Sigmoid colon (tissue), 7 donors: ENCODE data around the gene LRRC73. TPM values are rescaled to one million over a fixed set of nuclear protein-coding genes. Genes with fewer than 3 reads are reported as not detected.
"Not testable (repeated sequence)": the region's sequence is repeated elsewhere in the genome, so short reads cannot be mapped to it uniquely, and the experiment has no call there.

Source experiments
- DNase-seq: peaks from one replicate; pipeline ENCODE4 v3.0.0-alpha.2; 2019
- H3K27ac ChIP-seq, 4 donors: fragments of 200-600 bp; sonication (generic); one replicate each; pipeline ENCODE4 v1.5.1; 2016 to 2019; ENCODE audit warnings: mild to moderate bottlenecking in 1 of 4
- H3K27me3 ChIP-seq, 3 donors: fragments of 200-600 bp; sonication (generic); one replicate each; pipeline ENCODE4 v1.5.1; 2019; ENCODE audit warnings: mild to moderate bottlenecking in 1 of 3
- H3K36me3 ChIP-seq, 4 donors: fragments of 200-600 bp; sonication (generic); one replicate each; pipeline ENCODE4 v1.5.1; 2016 to 2019
- H3K4me1 ChIP-seq, 4 donors: fragments of 200-600 bp; sonication (generic); one replicate each; pipeline ENCODE4 v1.5.1; 2017 to 2019
- H3K4me3 ChIP-seq, 4 donors: fragments of 200-600 bp; sonication (generic); one replicate each; pipeline ENCODE4 v1.5.1; 2017 to 2019; ENCODE audit warnings: mild to moderate bottlenecking in 2 of 4, moderate library complexity in 1 of 4
- H3K9me3 ChIP-seq, 4 donors: fragments of 200-600 bp in 3 of 4; sonication (generic) in 3 of 4; one replicate each; pipeline versions ENCODE4 v1.5.1 to v1.6.1; 2013 to 2019
- CTCF ChIP-seq, 4 experiments: fragments of 450-650 bp in 3 of 4; fragments of 200-600 bp in 1 of 4; IDR thresholded peaks; one replicate each; pipeline ENCODE4 v1.5.1; 2016 to 2019; ENCODE audit warnings: antibody characterized with exemption in 4 of 4, mild to moderate bottlenecking in 3 of 4, moderate library complexity in 2 of 4
- EP300 ChIP-seq, 4 donors: sonication (generic); formaldehyde crosslinking; IDR thresholded peaks; one replicate each; pipeline ENCODE4 v1.6.1; 2017; ENCODE audit warnings: antibody characterized with exemption in 4 of 4
- POLR2A ChIP-seq, 2 donors: fragments of 450-650 bp; IDR thresholded peaks; one replicate each; pipeline ENCODE4 v1.6.1; 2016; ENCODE audit warnings: antibody characterized with exemption in 2 of 2, mild to moderate bottlenecking in 2 of 2, moderate library complexity in 2 of 2
- POLR2AphosphoS5 ChIP-seq, 4 donors: sonication (generic); formaldehyde crosslinking; IDR thresholded peaks; one replicate each; pipeline ENCODE4 v1.6.1; 2017; ENCODE audit warnings: antibody characterized with exemption in 4 of 4
- WGBS, 2 donors: extraction: QIAGEN DNeasy Blood & Tissue Kit; methylation state at CpG; one replicate each; pipeline ENCODE4 v1.1.7; 2013; 5-methylcytosine and 5-hydroxymethylcytosine counted together
- intact Hi-C: fragments of 100-400 bp; cut with DNase I; formaldehyde crosslinking; loops from one replicate; pipeline ENCODE4 v1.15.1; 2023
- polyA plus RNA-seq, 3 donors: library from polyadenylated mRNA; stranded (reverse); fragments of 200-250 nt; gene quantifications; one replicate each; pipeline ENCODE4 v1.2.3, GENCODE V29; 2013
- total RNA-seq, 4 donors: library from RNA; depleted of rRNA; stranded (reverse); fragments of >200 nt; gene quantifications; one replicate each; pipeline ENCODE4 v1.1.0, GENCODE V29; 2016
- donor health status: healthy with polysubstance abuse.
- donor health status: Bipolar disorder and iron deficiency.
- donor health status: healthy.

Gene LRRC73
- total RNA-seq (1 to 10 TPM in 2 of 4 donors, under 1 TPM in 2; 0.33 to 1.1 (median 0.72) TPM), polyA plus RNA-seq (under 1 TPM in 1 of 3 donors, not detected in 2; 0.47 TPM)

GRCh38 chr6:43509984-43510826 lies at the start of gene LRRC73:
Gene LRRC73 (minus strand): TSS chr6:43510346. CDS start chr6:43509785, 561 bp downstream.
- H3K4me1 ChIP-seq, result peaks cover 0 to 39% (median 32%) of the 10 kb centered on the region in 4 donors
- peak; percentile 92 for DNase-seq
- H3K27ac ChIP-seq, result peak within 1 kb of the TSS; percentile 63 to 71 (median 64)

GRCh38 chr6:43559328-43559727 lies 49.2 kb upstream of the LRRC73 start:
- peaks cover 13 to 99% (median 64%) of the 10 kb centered on the region in 4 donors for H3K36me3 ChIP-seq
- intact Hi-C loops, result no loop called here
- TF ChIP-seq POLR2AphosphoS5 (IDR thresholded peaks at IDR 0.05) (no peak), POLR2A (IDR thresholded peaks at IDR 0.05) (no peak), CTCF (IDR thresholded peaks at IDR 0.05) (no peak), EP300 (IDR thresholded peaks at IDR 0.05) (no peak)

More at GRCh38 chr6:43509984-43510826, at the start of gene LRRC73:
- peaks cover 24 to 52% (median 33%) of the 10 kb centered on the region in 4 donors for H3K36me3 ChIP-seq
- peak within 1 kb of the TSS; percentile 50 to 86 (median 73) for H3K4me3 ChIP-seq
- intact Hi-C loops, result loop anchor here (5.0 to 10.0 kb wide), 4 partner anchors 143 to 335 kb away; partner anchors contain the start of genes DNPH1, SRF and ZNF318
- 2 to 9% methylated on average over 96 of the region's 96 CpGs for WGBS, 2 donors
- TF ChIP-seq POLR2A (IDR thresholded peaks at IDR 0.05), result no peak
- no peak for TF ChIP-seq EP300 (IDR thresholded peaks at IDR 0.05)
- TF ChIP-seq CTCF (IDR thresholded peaks at IDR 0.05), result no peak
- peak in 3 of 4 donors; percentile 31 to 60 (median 59) for TF ChIP-seq POLR2AphosphoS5 (IDR thresholded peaks at IDR 0.05)
- H3K9me3 ChIP-seq, result no peaks in the 10 kb centered on the region
- peaks cover 0 to 14% (median 0%) of the 10 kb centered on the region in 3 donors for H3K27me3 ChIP-seq

GRCh38 chr6:43557620-43558019 lies 47.5 kb upstream of the LRRC73 start:
- DNase-seq, H3K27me3 ChIP-seq, H3K4me3 ChIP-seq, H3K9me3 ChIP-seq, H3K27ac ChIP-seq, intact Hi-C loops, H3K4me1 ChIP-seq: not testable (repeated sequence)
- 94 to 95% methylated on average over 7 of the region's 7 CpGs for WGBS, 2 donors
- H3K36me3 ChIP-seq, result peaks cover 17 to 99% (median 60%) of the 10 kb centered on the region in 4 donors

More at GRCh38 chr6:43559328-43559727, 49.2 kb upstream of the LRRC73 start:
- H3K4me3 ChIP-seq, result no peak overlapping the region
- no peaks in the 10 kb centered on the region for H3K4me1 ChIP-seq
- no peak for DNase-seq
- H3K27ac ChIP-seq, result no peak overlapping the region
- no peaks in the 10 kb centered on the region for H3K9me3 ChIP-seq
- no peaks in the 10 kb centered on the region for H3K27me3 ChIP-seq

GRCh38 chr6:43547222-43547621 lies 37.1 kb upstream of the LRRC73 start:
- TF ChIP-seq EP300 (IDR thresholded peaks at IDR 0.05) (no peak), POLR2AphosphoS5 (IDR thresholded peaks at IDR 0.05) (no peak), CTCF (IDR thresholded peaks at IDR 0.05) (no peak), POLR2A (IDR thresholded peaks at IDR 0.05) (no peak)
- H3K27ac ChIP-seq, result no peak overlapping the region
- no peaks in the 10 kb centered on the region for H3K9me3 ChIP-seq
- H3K27me3 ChIP-seq, result no peaks in the 10 kb centered on the region
- intact Hi-C loops, result no loop called here
- H3K4me3 ChIP-seq, result no peak overlapping the region
- whole genome bisulfite sequencing, 2 donors, result 87 to 88% methylated on average over 3 of the region's 3 CpGs
- peaks cover 19 to 100% (median 49%) of the 10 kb centered on the region in 4 donors for H3K36me3 ChIP-seq
- DNase-seq, result no peak
- H3K4me1 ChIP-seq, result no peaks in the 10 kb centered on the region

GRCh38 chr6:43544461-43544860 lies 34.3 kb upstream of the LRRC73 start:
- WGBS, 2 donors, result 74 to 78% methylated on average over 4 of the region's 4 CpGs
- no peak for DNase-seq
- intact Hi-C loops, result no loop called here
- peaks cover 16 to 95% (median 41%) of the 10 kb centered on the region in 4 donors for H3K36me3 ChIP-seq
- H3K27me3 ChIP-seq, result no peaks in the 10 kb centered on the region
- H3K27ac ChIP-seq, result no peak overlapping the region
- no peak overlapping the region for H3K4me3 ChIP-seq
- no peak for TF ChIP-seq EP300 (IDR thresholded peaks at IDR 0.05)
- no peak for TF ChIP-seq POLR2A (IDR thresholded peaks at IDR 0.05)
- no peak for TF ChIP-seq POLR2AphosphoS5 (IDR thresholded peaks at IDR 0.05)
- TF ChIP-seq CTCF (IDR thresholded peaks at IDR 0.05), result no peak
- no peaks in the 10 kb centered on the region for H3K9me3 ChIP-seq
- no peaks in the 10 kb centered on the region for H3K4me1 ChIP-seq
